Suprapubic skin (tissue), 4 donors: Measurements from ENCODE around the gene ZDHHC22. TPM values are rescaled to one million over a fixed set of nuclear protein-coding genes. Genes with fewer than 3 reads are reported as not detected.

Experiments
- DNase-seq, 2 donors: peaks; one replicate each; pipeline ENCODE4 v3.0.0-alpha.2; 2019; ENCODE audit warnings: low spot score in 2 of 2
- H3K27ac ChIP-seq: fragments of 200-600 bp; sonication (generic); one replicate; pipeline ENCODE4 v1.5.1; 2019
- H3K27me3 ChIP-seq: fragments of 200-600 bp; sonication (generic); one replicate; pipeline ENCODE4 v1.5.1; 2019
- H3K36me3 ChIP-seq: fragments of 200-600 bp; sonication (generic); one replicate; pipeline ENCODE4 v1.5.1; 2019
- H3K4me1 ChIP-seq: fragments of 200-600 bp; sonication (generic); one replicate; pipeline ENCODE4 v1.5.1; 2019
- H3K4me3 ChIP-seq: fragments of 200-600 bp; sonication (generic); one replicate; pipeline ENCODE4 v1.5.1; 2019; ENCODE audit warnings: mild to moderate bottlenecking
- H3K9me3 ChIP-seq: fragments of 200-600 bp; sonication (generic); one replicate; pipeline ENCODE4 v1.5.1; 2019
- CTCF ChIP-seq, 2 donors: fragments of 200-600 bp in 1 of 2; fragments of 450-650 bp in 1 of 2; sonication (generic) in 1 of 2; IDR thresholded peaks; one replicate each; pipeline ENCODE4 v1.5.1; 2016 to 2019; ENCODE audit warnings: antibody characterized with exemption in 2 of 2, mild to moderate bottlenecking in 1 of 2, moderate library complexity in 1 of 2
- EP300 ChIP-seq: sonication (generic); formaldehyde crosslinking; IDR thresholded peaks from one replicate; pipeline ENCODE4 v1.6.1; 2017; ENCODE audit warnings: antibody characterized with exemption
- POLR2A ChIP-seq, 2 donors: fragments of 450-650 bp; IDR thresholded peaks; one replicate each; pipeline ENCODE4 v1.6.1; 2017; ENCODE audit warnings: antibody characterized with exemption in 2 of 2, mild to moderate bottlenecking in 2 of 2, moderate library complexity in 2 of 2
- POLR2AphosphoS5 ChIP-seq, 3 donors: sonication (generic); formaldehyde crosslinking; IDR thresholded peaks; one replicate each; pipeline ENCODE4 v1.6.1; 2017; ENCODE audit warnings: antibody characterized with exemption in 3 of 3
- WGBS: methylation state at CpG from one replicate; pipeline ENCODE4 v1.1.5; 2018; 5-methylcytosine and 5-hydroxymethylcytosine counted together
- total RNA-seq, 4 donors: library from RNA; depleted of rRNA; stranded (reverse); fragments of >200 nt; gene quantifications; one replicate each; pipeline ENCODE4 v1.1.0, GENCODE V29; 2016

The ZDHHC22 gene
- total RNA-seq, 4 donors from 2014 or later = not detected

- H3K27ac ChIP-seq = peak overlapping the region; percentile 64
- no peak for DNase-seq
- H3K4me1 ChIP-seq = peaks cover 72% of the 10 kb centered on the region
- TF ChIP-seq POLR2A (IDR thresholded peaks at IDR 0.05) (no peak), EP300 (no peak), CTCF (IDR thresholded peaks at IDR 0.05) (no peak)
- no peak overlapping the region for H3K4me3 ChIP-seq
- 64% methylated on average over 6 of the region's 6 CpGs for WGBS
- H3K27me3 ChIP-seq = no peaks in the 10 kb centered on the region
- no peaks in the 10 kb centered on the region for H3K9me3 ChIP-seq
- H3K36me3 ChIP-seq = peaks cover 40% of the 10 kb centered on the region
These were observed 36.2 kb downstream of the ZDHHC22 start for GRCh38 chr14:77105145-77105939.

GRCh38 chr14:77104393-77104792 is 37.2 kb downstream of the ZDHHC22 start:
- Histone ChIP-seq H3K9me3 (no peaks in the 10 kb centered on the region), H3K4me3 (no peak overlapping the region), H3K4me1 (peaks cover 74% of the 10 kb centered on the region), H3K27ac (peak overlapping the region; percentile 64), H3K27me3 (no peaks in the 10 kb centered on the region), H3K36me3 (peaks cover 32% of the 10 kb centered on the region)
- TF ChIP-seq POLR2AphosphoS5 (IDR thresholded peaks at IDR 0.05) (no peak), EP300 (no peak), POLR2A (IDR thresholded peaks at IDR 0.05) (no peak), CTCF (IDR thresholded peaks at IDR 0.05) (no peak)
- 88% methylated on average over 3 of the region's 3 CpGs for WGBS
- no peak for DNase-seq

GRCh38 chr14:77103951-77104350 is 37.6 kb downstream of the ZDHHC22 start:
- peaks cover 32% of the 10 kb centered on the region for H3K36me3 ChIP-seq
- no peak for DNase-seq
- 72% methylated on average over 6 of the region's 6 CpGs for WGBS
- no peaks in the 10 kb centered on the region for H3K27me3 ChIP-seq
- no peak for TF ChIP-seq POLR2AphosphoS5 (IDR thresholded peaks at IDR 0.05)
- no peak for TF ChIP-seq CTCF (IDR thresholded peaks at IDR 0.05)
- TF ChIP-seq EP300 = no peak
- no peak for TF ChIP-seq POLR2A (IDR thresholded peaks at IDR 0.05)
- H3K4me1 ChIP-seq = peaks cover 79% of the 10 kb centered on the region
- H3K4me3 ChIP-seq = no peak overlapping the region
- no peaks in the 10 kb centered on the region for H3K9me3 ChIP-seq
- peak overlapping the region; percentile 64 for H3K27ac ChIP-seq

GRCh38 chr14:77103475-77103874 is 38.1 kb downstream of the ZDHHC22 start:
- H3K27me3 ChIP-seq = no peaks in the 10 kb centered on the region
- no peak overlapping the region for H3K4me3 ChIP-seq
- DNase-seq = no peak
- H3K27ac ChIP-seq = peak overlapping the region; percentile 64
- H3K36me3 ChIP-seq = peaks cover 31% of the 10 kb centered on the region
- peaks cover 83% of the 10 kb centered on the region for H3K4me1 ChIP-seq
- TF ChIP-seq POLR2AphosphoS5 (IDR thresholded peaks at IDR 0.05) = no peak
- TF ChIP-seq POLR2A (IDR thresholded peaks at IDR 0.05) = no peak
- TF ChIP-seq EP300 = no peak
- TF ChIP-seq CTCF (IDR thresholded peaks at IDR 0.05) = no peak
- no peaks in the 10 kb centered on the region for H3K9me3 ChIP-seq

- Histone ChIP-seq H3K27me3 (no peaks in the 10 kb centered on the region), H3K27ac (no peak overlapping the region), H3K4me3 (no peak overlapping the region), H3K4me1 (peaks cover 84% of the 10 kb centered on the region), H3K9me3 (no peaks in the 10 kb centered on the region), H3K36me3 (peaks cover 19% of the 10 kb centered on the region)
- no peak for DNase-seq
- WGBS = 69% methylated on average over 4 of the region's 4 CpGs
- TF ChIP-seq POLR2AphosphoS5 (IDR thresholded peaks at IDR 0.05) = no peak
- TF ChIP-seq EP300 = no peak
- no peak for TF ChIP-seq CTCF (IDR thresholded peaks at IDR 0.05)
- TF ChIP-seq POLR2A (IDR thresholded peaks at IDR 0.05) = no peak
These were observed 39.4 kb downstream of the ZDHHC22 start for GRCh38 chr14:77102154-77102553.
